CD4-positive, alpha-beta T cell treated with Interferon gamma for 1 hour (primary cell): ENCODE data around the gene RBM20.
"Not testable (repeated sequence)": the region's sequence is repeated elsewhere in the genome, so short reads cannot be mapped to it uniquely, and the experiment has no call there.

ENCODE experiments used
- DNase-seq: peaks from one replicate; pipeline ENCODE4 v3.0.0-alpha.2; 2020

RBM20 gene

GRCh38 chr10:110625951-110626855, 17.9 kb upstream of the RBM20 start:
- no peak for DNase-seq

GRCh38 chr10:110628161-110628560, 16.0 kb upstream of the RBM20 start:
- no peak for DNase-seq

GRCh38 chr10:110629680-110630191, 14.4 kb upstream of the RBM20 start:
- DNase-seq, result no peak

DNA sequence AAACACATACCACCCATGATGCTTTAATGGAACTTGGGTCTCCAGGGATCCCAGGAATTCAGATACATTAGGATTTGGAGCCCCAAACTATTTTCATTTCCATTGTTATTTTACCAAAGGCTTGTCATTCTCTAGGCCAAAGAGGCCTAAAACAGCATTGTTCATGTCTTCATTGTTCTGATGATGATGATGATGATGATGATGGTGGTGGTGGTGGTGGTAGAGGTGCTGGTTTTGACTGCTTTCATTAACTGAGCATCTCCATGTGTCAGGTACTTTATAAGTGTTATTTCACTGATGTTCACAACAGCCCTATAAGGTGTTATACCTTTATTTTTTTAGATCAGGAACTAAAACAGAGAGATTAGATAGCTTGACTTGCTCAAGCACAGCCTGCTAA, 12.2 kb upstream of the RBM20 start:
- DNase-seq, result no peak

DNA sequence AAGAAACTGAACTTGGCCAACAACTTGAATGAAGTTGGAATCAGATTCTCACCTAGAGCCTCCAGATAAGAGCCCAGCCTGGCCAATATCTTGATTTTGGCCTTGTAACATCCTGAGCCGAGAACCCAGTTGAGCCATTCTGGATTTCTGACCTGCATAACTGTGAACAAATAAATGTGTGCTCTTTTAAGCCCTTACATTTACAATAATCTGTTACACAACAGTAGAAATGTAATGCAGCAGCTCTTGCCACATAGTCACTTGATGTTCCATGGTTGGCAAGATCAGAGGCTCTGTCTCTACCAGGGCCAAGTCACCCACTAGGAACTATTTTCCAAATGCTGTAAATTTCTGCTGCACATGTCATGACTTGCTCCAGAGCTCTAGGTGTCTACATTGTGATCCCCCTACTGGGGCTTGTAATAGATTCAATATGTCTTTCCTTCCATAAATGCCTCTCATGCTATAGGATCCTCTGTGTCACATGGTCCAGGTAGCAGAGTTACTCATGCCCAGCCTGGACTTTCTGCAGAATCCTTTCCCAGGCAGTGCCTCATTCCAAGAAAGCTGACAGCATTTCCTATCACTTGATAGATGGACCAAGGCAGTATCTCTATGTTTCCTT, 11.4 kb upstream of the RBM20 start:
- no peak for DNase-seq

GRCh38 chr10:110634527-110635209, 9.5 kb upstream of the RBM20 start:
- DNase-seq, result no peak

DNA sequence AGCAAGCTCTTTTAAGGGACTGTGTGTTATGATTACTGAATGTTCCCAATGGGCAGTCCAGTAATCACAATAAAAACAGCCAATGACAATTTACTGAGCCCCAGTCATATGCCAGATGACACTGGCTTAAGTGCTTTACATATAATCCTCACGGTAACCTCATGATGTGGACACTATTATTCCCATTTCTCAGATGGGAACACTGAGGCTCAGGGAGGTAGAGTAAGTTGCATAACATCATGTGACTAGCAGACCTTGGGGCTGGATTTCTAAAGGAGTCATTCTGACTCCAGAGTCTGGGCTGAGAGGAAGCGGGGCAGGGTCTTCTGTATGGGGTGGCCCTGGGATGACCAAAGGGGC, 7.6 kb upstream of the RBM20 start:
- no peak for DNase-seq

- no peak for DNase-seq
Observed at GRCh38 chr10:110636932-110637557, 7.1 kb upstream of the RBM20 start.

DNA sequence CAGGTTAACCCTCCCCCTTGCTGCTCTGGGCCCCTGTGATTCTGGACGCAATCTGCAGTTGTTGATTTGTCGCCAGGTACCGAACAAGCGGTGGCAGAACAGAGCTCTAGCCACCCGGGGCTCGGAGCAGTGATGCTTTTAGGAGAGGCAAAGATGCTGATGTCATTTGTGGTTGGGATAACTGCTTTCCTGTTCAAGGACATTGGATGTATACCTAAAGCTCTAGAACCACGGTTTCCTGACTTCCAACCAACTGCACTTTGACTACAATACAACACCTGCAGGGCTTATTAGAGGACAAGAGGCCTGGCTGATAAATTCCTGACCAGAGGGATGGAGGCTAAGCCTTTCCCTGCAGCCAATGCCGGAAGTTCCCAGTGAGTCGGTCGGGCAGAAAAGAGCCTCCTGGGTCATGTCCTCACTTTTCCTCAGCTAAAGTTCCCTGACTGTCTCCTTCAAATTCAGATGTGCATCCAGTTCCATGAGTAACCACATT, 6.5 kb upstream of the RBM20 start:
- DNase-seq, result no peak

GRCh38 chr10:110638319-110638718, 5.8 kb upstream of the RBM20 start:
- DNase-seq, result no peak

DNA sequence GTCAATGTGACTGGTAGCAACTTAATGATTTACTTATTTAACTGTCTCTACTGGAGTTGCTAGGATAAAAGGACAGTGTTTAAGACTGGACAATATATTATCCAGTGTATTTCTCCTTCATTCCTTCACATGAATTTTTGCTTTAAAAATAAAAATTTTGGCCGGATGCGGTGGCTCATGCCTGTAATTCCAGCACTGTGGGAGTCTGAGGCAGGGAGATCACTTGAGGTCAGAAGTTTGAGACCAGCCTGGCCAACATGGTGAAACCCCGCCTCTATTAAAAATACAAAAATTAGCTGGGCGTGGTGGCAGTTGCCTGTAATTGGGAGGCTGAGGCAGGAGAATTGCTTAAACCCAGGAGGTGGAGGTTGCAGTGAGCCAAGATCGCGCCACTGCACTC, 5.1 kb upstream of the RBM20 start:
- not testable (repeated sequence) for DNase-seq

DNA sequence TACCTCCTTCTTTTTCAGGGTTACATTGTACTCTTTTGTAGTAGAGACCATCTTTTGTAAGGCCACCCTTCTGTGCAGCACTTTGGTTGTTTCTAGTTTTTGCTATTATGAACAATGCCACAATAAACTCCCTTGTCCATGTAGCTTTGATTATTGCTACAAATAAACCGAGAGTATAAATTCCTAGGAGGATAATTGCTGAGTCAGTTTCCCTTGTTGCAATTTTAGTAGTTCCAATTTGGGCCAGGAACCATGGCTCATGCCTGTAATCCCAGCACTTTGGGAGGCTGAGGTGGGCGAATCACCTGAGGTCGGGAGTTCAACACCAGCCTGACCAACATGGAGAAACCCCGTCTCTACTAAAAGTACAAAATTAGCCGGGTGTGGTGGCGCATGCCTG, 4.3 kb upstream of the RBM20 start:
- not testable (repeated sequence) for DNase-seq

DNA sequence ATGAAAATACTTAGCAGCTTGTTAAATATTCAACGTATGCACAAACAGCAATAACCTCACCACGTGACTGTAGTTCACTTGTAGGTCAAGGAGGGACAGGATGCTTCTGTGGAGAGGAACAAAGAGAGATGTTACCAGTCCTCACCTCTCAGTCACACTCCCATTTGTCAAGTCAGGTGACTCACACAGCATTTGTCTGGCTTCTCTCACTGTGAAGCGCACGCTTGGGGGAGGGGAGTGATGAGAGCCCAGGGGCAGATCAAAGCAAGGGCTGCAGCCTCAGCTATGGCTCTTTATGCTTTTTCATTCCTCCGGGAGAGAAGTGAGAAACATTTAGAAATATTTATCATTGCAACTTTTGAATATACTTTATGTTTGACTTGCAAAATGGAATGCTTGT, 2.9 kb upstream of the RBM20 start:
- DNase-seq, result no peak

GRCh38 chr10:110642204-110643034, 1.7 kb upstream of the RBM20 start:
- DNase-seq, result no peak

DNA sequence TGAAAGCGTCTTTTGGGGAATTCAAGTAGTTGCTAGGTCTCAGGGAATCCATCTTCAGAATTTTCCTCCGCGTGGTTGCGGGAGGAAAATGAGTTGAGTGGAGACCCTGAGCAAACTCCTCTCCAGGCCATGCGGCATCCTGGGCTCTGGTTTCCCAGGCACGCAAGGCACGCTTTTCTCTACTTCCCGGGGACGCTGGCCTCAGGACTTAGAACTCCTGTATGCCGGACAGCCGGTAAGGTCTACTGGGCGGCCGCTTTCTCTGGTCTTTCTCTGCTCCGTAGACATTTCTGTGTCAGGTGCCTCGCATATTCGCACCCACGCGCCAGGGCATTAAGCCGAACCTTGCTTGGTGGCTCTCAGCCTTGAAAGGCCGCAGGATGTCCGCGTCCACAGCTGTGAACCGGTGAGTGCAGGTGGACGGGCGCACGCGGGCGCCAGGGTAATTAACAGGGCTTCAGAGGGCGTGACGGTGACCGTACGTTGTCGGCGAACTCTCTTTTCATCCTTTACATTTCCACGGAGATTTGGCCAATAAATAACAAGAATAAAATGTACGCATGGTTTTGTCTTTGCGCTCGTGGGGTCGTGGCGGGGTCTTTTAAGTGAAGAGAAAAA, 992 bp upstream of the RBM20 start:
- no peak for DNase-seq

- DNase-seq, result no peak
Observed at GRCh38 chr10:110644598-110645462, 694 bp downstream of the RBM20 start.

GRCh38 chr10:110646417-110647135, 2.4 kb downstream of the RBM20 start:
- DNase-seq, result no peak

DNA sequence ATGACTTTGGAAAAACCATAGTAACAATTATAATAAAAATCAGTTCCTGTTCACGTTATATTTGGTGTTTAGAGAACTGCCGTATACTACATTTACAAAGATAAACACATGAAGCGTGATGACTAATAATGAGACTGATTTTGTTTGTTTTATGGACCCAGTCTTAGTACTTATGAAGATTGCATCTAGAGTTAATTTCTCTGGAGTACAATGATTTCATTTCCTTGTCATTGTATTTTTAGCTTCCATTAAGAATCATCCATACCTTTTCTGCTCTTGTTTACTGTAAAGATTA, 2.9 kb downstream of the RBM20 start:
- DNase-seq, result no peak

DNA sequence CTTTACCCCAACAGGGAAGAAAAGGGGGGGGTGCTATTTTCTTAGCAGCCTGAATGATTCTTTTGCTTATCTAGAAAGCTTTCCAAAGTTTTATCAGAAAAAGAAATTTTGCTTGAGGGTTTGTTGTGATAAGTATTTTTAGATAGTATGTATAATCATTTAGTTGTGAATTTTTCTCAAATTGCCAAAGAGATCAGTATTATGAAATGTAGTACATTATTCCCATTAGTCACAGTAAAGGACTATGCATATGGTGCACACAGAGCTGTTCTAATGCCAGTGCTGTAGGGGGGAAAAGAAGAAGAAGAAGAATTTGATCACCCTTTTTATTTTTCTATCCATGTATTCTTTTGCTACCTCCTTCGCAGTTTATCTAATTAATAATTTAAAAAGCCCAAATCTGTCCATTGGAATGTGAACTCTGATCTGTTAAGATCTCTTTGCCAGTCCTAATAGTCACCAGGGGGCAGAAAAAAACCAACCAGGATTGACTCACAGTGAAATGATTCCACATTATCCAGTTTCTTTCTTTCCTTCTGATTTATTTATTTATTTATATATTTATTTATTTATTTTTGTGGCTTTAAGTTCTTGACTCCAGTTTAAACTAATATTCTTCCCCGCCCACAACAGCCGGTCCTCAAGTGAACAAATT, 4.7 kb downstream of the RBM20 start:
- DNase-seq, result no peak
